ENCODE results near the gene GGNBP2. TPM values are rescaled to one million over a fixed set of nuclear protein-coding genes. Genes with fewer than 3 reads are reported as not detected.

GGNBP2 gene
- total RNA-seq, 1 donor from 2014 or later, result 108 TPM

GRCh38 chr17:36514856-36515255 lies 29.9 kb upstream of the GGNBP2 start:
- intact Hi-C loops (cut with micrococcal nuclease), result no loop called here

GRCh38 chr17:36515837-36516236 lies 28.9 kb upstream of the GGNBP2 start:
- intact Hi-C loops (cut with micrococcal nuclease), result no loop called here

GRCh38 chr17:36523113-36523512 lies 21.6 kb upstream of the GGNBP2 start:
- intact Hi-C loops (cut with micrococcal nuclease), result no loop called here

GRCh38 chr17:36524428-36524876 lies 20.3 kb upstream of the GGNBP2 start:
- intact Hi-C loops (cut with micrococcal nuclease), result no loop called here

- intact Hi-C loops (cut with micrococcal nuclease), result no loop called here
Measured at GRCh38 chr17:36525113-36525512, 19.6 kb upstream of the GGNBP2 start.

GRCh38 chr17:36525888-36526287 lies 18.8 kb upstream of the GGNBP2 start:
- intact Hi-C loops (cut with micrococcal nuclease), result no loop called here

- intact Hi-C loops (cut with micrococcal nuclease), result no loop called here
Measured at GRCh38 chr17:36527621-36528250, 17.0 kb upstream of the GGNBP2 start.

GRCh38 chr17:36529121-36529520 lies 15.6 kb upstream of the GGNBP2 start:
- intact Hi-C loops (cut with micrococcal nuclease), result no loop called here

GRCh38 chr17:36532435-36532975 lies 12.2 kb upstream of the GGNBP2 start:
- intact Hi-C loops (cut with micrococcal nuclease), result no loop called here

- intact Hi-C loops (cut with micrococcal nuclease), result loop anchor here (2.0 kb wide), 3 partner anchors 17 to 69 kb away; partner anchors contain the start of gene ZNHIT3
Measured at GRCh38 chr17:36533935-36534839, 10.5 kb upstream of the GGNBP2 start.

GRCh38 chr17:36534840-36535668 lies 9.7 kb upstream of the GGNBP2 start, which contains the start of the genes MYO19 and PIGW:
MYO19 (minus strand) TSS chr17:36534868; CDS start chr17:36532538, 2,330 bp downstream.
PIGW (plus strand) TSS chr17:36534987; CDS start chr17:36537102, 2,115 bp downstream.
- intact Hi-C loops (cut with micrococcal nuclease), result loop anchor here (1.0 to 2.0 kb wide), 4 partner anchors 9 to 68 kb away; partner anchors contain the start of genes GGNBP2 and ZNHIT3

GRCh38 chr17:36535669-36536081 lies 9.0 kb upstream of the GGNBP2 start:
- intact Hi-C loops (cut with micrococcal nuclease), result loop anchor here (1.0 to 2.0 kb wide), 4 partner anchors 9 to 67 kb away; partner anchors contain the start of genes GGNBP2 and ZNHIT3

GRCh38 chr17:36540696-36541095 lies 4.0 kb upstream of the GGNBP2 start:
- intact Hi-C loops (cut with micrococcal nuclease), result loop anchor here (10.0 kb wide), 1 partner anchor 1064 kb away; the partner anchor contains the start of gene SYNRG

GRCh38 chr17:36542755-36543154 lies 2.0 kb upstream of the GGNBP2 start:
- intact Hi-C loops (cut with micrococcal nuclease), result loop anchor here (10.0 kb wide), 1 partner anchor 1062 kb away; the partner anchor contains the start of gene SYNRG

- intact Hi-C loops (cut with micrococcal nuclease), result loop anchor here (1.0 to 10.0 kb wide), 5 partner anchors 9 to 1061 kb away; partner anchors contain the start of genes DHRS11, MRM1, SYNRG and ZNHIT3
Measured at GRCh38 chr17:36544044-36544306, 744 bp upstream of the GGNBP2 start.

- intact Hi-C loops (cut with micrococcal nuclease), result loop anchor here (2.0 to 10.0 kb wide), 4 partner anchors 46 to 1060 kb away; partner anchors contain the start of genes DHRS11, MRM1, SYNRG and ZNHIT3
Measured at GRCh38 chr17:36545077-36545464, 352 bp downstream of the GGNBP2 start.

- intact Hi-C loops (cut with micrococcal nuclease), result loop anchor here (2.0 to 10.0 kb wide), 4 partner anchors 45 to 1059 kb away; partner anchors contain the start of genes DHRS11, MRM1, SYNRG and ZNHIT3
Measured at GRCh38 chr17:36545465-36546417, 1.0 kb downstream of the GGNBP2 start.

- intact Hi-C loops (cut with micrococcal nuclease), result loop anchor here (10.0 kb wide), 1 partner anchor 1058 kb away; the partner anchor contains the start of gene SYNRG
Measured at GRCh38 chr17:36546418-36547093, 1.8 kb downstream of the GGNBP2 start.

GRCh38 chr17:36547776-36548175 lies 3.1 kb downstream of the GGNBP2 start:
- intact Hi-C loops (cut with micrococcal nuclease), result loop anchor here (10.0 kb wide), 1 partner anchor 1057 kb away; the partner anchor contains the start of gene SYNRG

Data from T-helper 2 cell treated with Interferon-gamma antibody and Interleukin-4, amounts not matched to agents 100 ng/mL and 5 ng/mL, for 36 hours (primary cell).